Measurements from ENCODE around the gene SLC28A3. TPM values are rescaled to one million over a fixed set of nuclear protein-coding genes. Genes with fewer than 3 reads are reported as not detected.

Gene SLC28A3
- polyA plus RNA-seq, 1 experiment = 0.27 TPM

- TF ChIP-seq CTCF (IDR thresholded peaks at IDR 0.05; ENCODE audit: insufficient read depth, low read depth, low read length) = no peak
- H3K36me3 ChIP-seq (ENCODE audit: control insufficient read depth, insufficient read depth, low read length) = no peaks in the 10 kb centered on the region
- no peak overlapping the region for H3K4me3 ChIP-seq (ENCODE audit: low read depth, low read length)
- ChIA-PET POLR2A (no interaction called here), CTCF (interaction anchor here (0.9 to 1.7 kb wide), 2 partner anchors 20 kb away, joined by 3 to 4 read pairs; no protein-coding TSS in a partner anchor)
- DNase-seq (ENCODE audit: low read depth) = no peak
- H3K27me3 ChIP-seq (ENCODE audit: control insufficient read depth, insufficient read depth, low read length) = no peaks in the 10 kb centered on the region; the same call in 1 of the 2 replicates
Observed at GRCh38 chr9:84229191-84229590, 111.4 kb downstream of the SLC28A3 start.

DNA sequence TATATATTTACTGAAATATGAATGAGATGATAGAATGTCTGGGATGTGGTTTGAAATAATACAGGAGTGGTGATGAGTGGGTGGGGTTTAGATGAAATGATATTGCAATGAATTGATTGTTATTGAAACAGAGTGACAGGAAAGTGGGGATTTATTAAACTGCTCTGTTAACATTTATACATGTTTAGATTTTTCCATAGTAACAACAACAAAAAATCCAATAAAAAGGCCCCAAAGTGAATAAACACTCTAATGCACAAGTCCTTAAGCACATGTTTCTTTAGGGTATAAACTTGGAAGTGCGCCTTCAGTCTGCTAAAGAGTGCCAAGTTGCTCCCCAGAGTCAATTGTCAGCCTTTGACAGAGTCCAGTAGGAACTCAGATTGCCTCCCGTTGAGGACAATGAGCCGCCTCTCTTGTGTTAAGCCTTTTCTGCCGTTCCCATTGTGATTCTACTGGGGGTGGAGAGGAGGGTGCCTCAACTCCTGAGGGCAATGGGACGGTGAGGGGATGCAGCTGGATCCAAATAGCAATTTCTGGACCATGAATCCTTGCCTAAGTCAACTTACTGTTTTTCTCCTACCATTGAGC, 112.3 kb downstream of the SLC28A3 start:
- no peaks in the 10 kb centered on the region; the same call in 1 of the 2 replicates for H3K27me3 ChIP-seq (ENCODE audit: control insufficient read depth, insufficient read depth, low read length)
- POLR2A ChIA-PET = no interaction called here
- no peak for TF ChIP-seq CTCF (IDR thresholded peaks at IDR 0.05; ENCODE audit: insufficient read depth, low read depth, low read length)
- DNase-seq (ENCODE audit: low read depth) = no peak
- H3K4me3 ChIP-seq (ENCODE audit: low read depth, low read length) = no peak overlapping the region
- CTCF ChIA-PET = interaction anchor here (0.9 to 1.7 kb wide), 2 partner anchors 19 to 21 kb away, joined by 3 to 4 read pairs; no protein-coding TSS in a partner anchor
- H3K36me3 ChIP-seq (ENCODE audit: control insufficient read depth, insufficient read depth, low read length) = no peaks in the 10 kb centered on the region

GRCh38 chr9:84226126-84226525, 114.4 kb downstream of the SLC28A3 start:
- TF ChIP-seq CTCF (IDR thresholded peaks at IDR 0.05; ENCODE audit: insufficient read depth, low read depth, low read length) = no peak
- POLR2A ChIA-PET = no interaction called here
- H3K27me3 ChIP-seq (ENCODE audit: control insufficient read depth, insufficient read depth, low read length) = no peaks in the 10 kb centered on the region; the same call in 1 of the 2 replicates
- H3K36me3 ChIP-seq (ENCODE audit: control insufficient read depth, insufficient read depth, low read length) = no peaks in the 10 kb centered on the region
- DNase-seq (ENCODE audit: low read depth) = no peak
- CTCF ChIA-PET = no interaction called here
- no peak overlapping the region for H3K4me3 ChIP-seq (ENCODE audit: low read depth, low read length)

Data from BJ (cell line).